ENCODE data around the gene SCG5. TPM values are rescaled to one million over a fixed set of nuclear protein-coding genes. Genes with fewer than 3 reads are reported as not detected.

Gene SCG5
- total RNA-seq, 1 donor from 2014 or later: 2.6 TPM

Other genes with a start within 250 kb of the SCG5 start
- gene GOLGA8K, start 238.4 kb upstream of the SCG5 start, total RNA-seq: 1.3 to 2.0 TPM (median 1.7 TPM) in 3 replicates
- gene GOLGA8O, start 186.1 kb upstream of the SCG5 start, total RNA-seq: 2.5 to 5.1 TPM (median 2.8 TPM) in 3 replicates
- gene GOLGA8N, start 48.3 kb upstream of the SCG5 start, total RNA-seq: 6.8 to 17.8 TPM (median 7.8 TPM) in 3 replicates
- gene ARHGAP11A, start 26.2 kb upstream of the SCG5 start, total RNA-seq: 14.5 to 16.3 TPM (median 14.7 TPM) in 3 replicates
- 142 to 227 TPM (median 151 TPM) in 3 replicates for gene GREM1, start 76.3 kb downstream of the SCG5 start, total RNA-seq

All from chondrocyte (in vitro differentiated cells).